GM12892 (cell line): ENCODE results near the gene PRSS50.

Experiments used
- POLR2A ChIP-seq: IDR thresholded peaks from 2 replicates; pipeline ENCODE4 v1.6.1; 2011; ENCODE audit warnings: low read depth, low read length, control low read depth
- POLR2AphosphoS5 ChIP-seq: IDR thresholded peaks from 2 replicates; pipeline ENCODE4 v1.6.1; 2011; ENCODE audit warnings: low read depth, low read length, control low read depth
- TAF1 ChIP-seq: IDR thresholded peaks from 2 replicates; pipeline ENCODE4 v1.6.1; 2011; ENCODE audit warnings: low read depth, mild to moderate bottlenecking, control low read depth, low read length, borderline replicate concordance

DNA sequence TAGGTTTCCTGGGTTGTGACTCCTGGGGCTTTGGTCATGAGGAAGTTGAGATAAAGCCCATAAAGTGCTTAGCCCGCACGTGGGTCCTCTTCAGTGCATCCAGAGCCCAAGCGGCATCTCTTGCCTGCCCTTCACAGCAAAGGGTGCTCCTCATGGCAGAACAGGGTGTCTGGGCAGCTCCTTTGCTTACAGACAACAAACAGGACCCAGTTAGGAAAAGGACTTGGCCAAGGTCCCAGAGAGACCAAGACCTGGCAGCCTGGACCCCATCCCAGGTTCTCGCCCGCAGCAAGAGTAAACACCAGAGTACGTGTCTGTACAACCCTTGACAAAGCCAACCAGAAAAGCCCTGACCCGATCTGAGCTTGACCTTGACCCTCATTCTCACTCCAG, 51.2 kb downstream of the PRSS50 start:
- TF ChIP-seq POLR2A = no peak
- TF ChIP-seq POLR2AphosphoS5 = no peak
- no peak for TF ChIP-seq TAF1
